HEK293 (cell line): ENCODE results near the gene ANKRD11.
A peak's percentile ranks its signal among the peaks of the same experiment; 100 is the strongest.

Experiments used
- CTCF ChIA-PET: fragments of 350-600 bp; formaldehyde crosslinking; extraction: SDS; loops from one replicate; lab custom pipeline; 2021; ENCODE audit warnings: antibody characterized with exemption; lab: Yijun Ruan, JAX
- POLR2A ChIA-PET: fragments of 300-600 bp; formaldehyde crosslinking; extraction: SDS; loops from one replicate; lab custom pipeline; 2020; ENCODE audit warnings: antibody characterized with exemption, inconsistent platforms; lab: Yijun Ruan, JAX
- H3K27ac ChIP-seq: fragments of 200-500 bp; sonication (Bioruptor generic); 2 replicates; pipeline ENCODE4 v1.5.1; 2014; ENCODE audit warnings: low read depth, low read length, control low read depth, inconsistent platforms; ENCODE audit errors: extremely low read depth
- H3K36me3 ChIP-seq, 2 experiments: fragments of 200-500 bp in 1 of 2; sonication (Bioruptor generic) in 1 of 2; 1 replicate in 1 of 2; 2 replicates in 1 of 2; pipeline ENCODE4 v1.5.1; 2014 to 2017; ENCODE audit warnings: inconsistent platforms in 2 of 2, low read length in 2 of 2; ENCODE audit not compliant: control insufficient read depth in 2 of 2, insufficient read depth in 1 of 2
- H3K4me1 ChIP-seq: fragments of 200-500 bp; sonication (Bioruptor generic); 2 replicates; pipeline ENCODE4 v1.5.1; 2014; ENCODE audit warnings: mild to moderate bottlenecking, low read length, inconsistent platforms; ENCODE audit not compliant: control insufficient read depth, insufficient read depth
- H3K4me3 ChIP-seq: 2 replicates; pipeline ENCODE4 v1.5.1; 2011; ENCODE audit warnings: low read depth, mild to moderate bottlenecking, control low read depth, low read length, moderate library complexity
- H3K9me3 ChIP-seq: fragments of 200-500 bp; sonication (Bioruptor generic); 2 replicates; pipeline ENCODE4 v1.5.1; 2014; ENCODE audit warnings: low read depth, low read length, inconsistent platforms; ENCODE audit not compliant: control insufficient read depth, insufficient read depth
- KLF1 ChIP-seq: fragments of 450-650 bp; formaldehyde crosslinking; IDR thresholded peaks from 2 replicates; pipeline ENCODE4 v1.5.1; 2016; ENCODE audit warnings: missing biosample characterization, missing genetic modification characterization
- KLF8 ChIP-seq: fragments of 450-650 bp; formaldehyde crosslinking; IDR thresholded peaks from 2 replicates; pipeline ENCODE4 v1.5.1; 2016; ENCODE audit warnings: missing biosample characterization, missing genetic modification characterization
- SP3 ChIP-seq: fragments of 450-650 bp; formaldehyde crosslinking; IDR thresholded peaks from 2 replicates; pipeline ENCODE4 v1.5.1; 2016; ENCODE audit warnings: missing biosample characterization, missing genetic modification characterization
- ZBTB20 ChIP-seq: fragments of 450-650 bp; formaldehyde crosslinking; IDR thresholded peaks from 2 replicates; pipeline ENCODE4 v1.5.1; 2016; ENCODE audit warnings: missing biosample characterization, missing genetic modification characterization
- ZFP37 ChIP-seq: fragments of 450-650 bp; formaldehyde crosslinking; IDR thresholded peaks from 2 replicates; pipeline ENCODE4 v1.5.1; 2016; ENCODE audit warnings: missing biosample characterization, missing genetic modification characterization
- ZIC2 ChIP-seq: fragments of 450-650 bp; formaldehyde crosslinking; IDR thresholded peaks from 2 replicates; pipeline ENCODE4 v1.5.1; 2016; ENCODE audit warnings: missing biosample characterization, missing genetic modification characterization
- ZNF10 ChIP-seq: fragments of 450-650 bp; formaldehyde crosslinking; IDR thresholded peaks from 2 replicates; pipeline ENCODE4 v1.5.1; 2017; ENCODE audit warnings: missing biosample characterization, missing genetic modification characterization
- ZNF146 ChIP-seq: fragments of 450-650 bp; formaldehyde crosslinking; IDR thresholded peaks from 2 replicates; pipeline ENCODE4 v1.5.1; 2016; ENCODE audit warnings: missing biosample characterization, missing genetic modification characterization
- ZNF37A ChIP-seq: fragments of 450-650 bp; IDR thresholded peaks from 2 replicates; pipeline ENCODE4 v1.5.1; 2018; ENCODE audit warnings: missing biosample characterization, missing genetic modification characterization
- ZNF449 ChIP-seq: fragments of 450-650 bp; formaldehyde crosslinking; IDR thresholded peaks from 2 replicates; pipeline ENCODE4 v1.5.1; 2017; ENCODE audit warnings: missing biosample characterization, mild to moderate bottlenecking, missing genetic modification characterization, moderate library complexity
- ZNF600 ChIP-seq: fragments of 450-650 bp; formaldehyde crosslinking; IDR thresholded peaks from 2 replicates; pipeline ENCODE4 v1.5.1; 2016; ENCODE audit warnings: missing biosample characterization, missing genetic modification characterization
- TF ChIP-seq, protein P1 (sequence below): fragments of 450-650 bp; formaldehyde crosslinking; IDR thresholded peaks from 2 replicates; pipeline ENCODE4 v1.5.1; 2016; ENCODE audit warnings: missing biosample characterization, missing genetic modification characterization
- TF ChIP-seq, protein P2 (sequence below): fragments of 450-650 bp; formaldehyde crosslinking; IDR thresholded peaks from 2 replicates; pipeline ENCODE4 v1.5.1; 2017; ENCODE audit warnings: missing biosample characterization, missing genetic modification characterization

The ANKRD11 gene

GRCh38 chr16:89370601-89371000 is 119.8 kb downstream of the ANKRD11 start (continued):
- no peak for TF ChIP-seq ZNF146 (tag by site-specific recombination)
- no peak for TF ChIP-seq ZFP37 (tag by site-specific recombination)
- TF ChIP-seq ZNF37A (tag by site-specific recombination), result no peak

DNA sequence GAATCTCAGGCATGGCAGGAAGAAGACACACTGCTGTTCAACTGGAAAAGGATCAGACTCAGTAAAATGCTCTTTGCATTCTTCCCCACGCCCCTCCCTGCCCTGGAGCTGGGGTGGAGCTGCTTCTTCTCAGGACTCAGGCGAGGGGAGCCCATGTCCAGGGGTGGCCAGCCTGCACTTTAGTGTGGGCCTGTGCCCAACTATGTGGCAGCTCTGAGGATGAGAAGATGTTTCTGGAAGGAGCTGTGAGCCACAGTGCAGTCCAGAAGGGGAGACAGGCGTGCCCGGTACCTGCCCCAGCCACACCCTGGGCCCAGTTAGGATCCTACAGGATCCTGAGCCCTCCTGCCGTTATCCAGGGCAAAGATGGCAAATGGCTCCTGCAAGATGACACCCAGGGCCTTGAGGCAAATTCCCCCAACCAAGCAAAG is 120.3 kb downstream of the ANKRD11 start:
- H3K4me3 ChIP-seq, result no peak overlapping the region
- ChIA-PET POLR2A (interaction anchor here (0.8 kb wide), 1 partner anchor 73 kb away, joined by 3 read pairs; no protein-coding TSS in a partner anchor), CTCF (no interaction called here)
- no peak overlapping the region for H3K27ac ChIP-seq
- TF ChIP-seq SP3 (no peak), ZNF449 (tag by site-specific recombination) (peak; percentile 91), ZNF10 (tag by site-specific recombination) (no peak), KLF1 (tag by site-specific recombination) (peak; percentile 61), ZBTB20 (tag by site-specific recombination) (no peak)
- TF ChIP-seq, protein P1, sequence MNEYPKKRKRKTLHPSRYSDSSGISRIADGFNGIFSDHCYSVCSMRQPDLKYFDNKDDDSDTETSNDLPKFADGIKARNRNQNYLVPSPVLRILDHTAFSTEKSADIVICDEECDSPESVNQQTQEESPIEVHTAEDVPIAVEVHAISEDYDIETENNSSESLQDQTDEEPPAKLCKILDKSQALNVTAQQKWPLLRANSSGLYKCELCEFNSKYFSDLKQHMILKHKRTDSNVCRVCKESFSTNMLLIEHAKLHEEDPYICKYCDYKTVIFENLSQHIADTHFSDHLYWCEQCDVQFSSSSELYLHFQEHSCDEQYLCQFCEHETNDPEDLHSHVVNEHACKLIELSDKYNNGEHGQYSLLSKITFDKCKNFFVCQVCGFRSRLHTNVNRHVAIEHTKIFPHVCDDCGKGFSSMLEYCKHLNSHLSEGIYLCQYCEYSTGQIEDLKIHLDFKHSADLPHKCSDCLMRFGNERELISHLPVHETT (tag by site-specific recombination), result no peak
- peaks cover 0 to 16% of the 10 kb centered on the region in 2 experiments; a peak in 1 of 3 replicates for H3K36me3 ChIP-seq
- H3K9me3 ChIP-seq, result no peaks in the 10 kb centered on the region
- peaks cover 9% of the 10 kb centered on the region; the same call in 1 of the 2 replicates for H3K4me1 ChIP-seq

- Histone ChIP-seq H3K4me1 (peaks cover 11% of the 10 kb centered on the region), H3K27ac (no peak overlapping the region), H3K9me3 (no peaks in the 10 kb centered on the region), H3K4me3 (no peak overlapping the region), H3K36me3 (peaks cover 0 to 16% of the 10 kb centered on the region in 2 experiments; a peak in 1 of 3 replicates)
- TF ChIP-seq ZIC2 (tag by site-specific recombination) (0 out of 2 replicates have a peak, but pooled peaks have one; percentile 0), ZNF600 (tag by site-specific recombination) (0 out of 2 replicates have a peak, but pooled peaks have one; percentile 34)
- TF ChIP-seq, protein P2, sequence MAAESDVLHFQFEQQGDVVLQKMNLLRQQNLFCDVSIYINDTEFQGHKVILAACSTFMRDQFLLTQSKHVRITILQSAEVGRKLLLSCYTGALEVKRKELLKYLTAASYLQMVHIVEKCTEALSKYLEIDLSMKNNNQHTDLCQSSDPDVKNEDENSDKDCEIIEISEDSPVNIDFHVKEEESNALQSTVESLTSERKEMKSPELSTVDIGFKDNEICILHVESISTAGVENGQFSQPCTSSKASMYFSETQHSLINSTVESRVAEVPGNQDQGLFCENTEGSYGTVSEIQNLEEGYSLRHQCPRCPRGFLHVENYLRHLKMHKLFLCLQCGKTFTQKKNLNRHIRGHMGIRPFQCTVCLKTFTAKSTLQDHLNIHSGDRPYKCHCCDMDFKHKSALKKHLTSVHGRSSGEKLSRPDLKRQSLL, result no peak
- CTCF ChIA-PET, result no interaction called here
- POLR2A ChIA-PET, result interaction anchor here (0.8 to 1.3 kb wide), 2 partner anchors 16 to 74 kb away, joined by 3 read pairs; no protein-coding TSS in a partner anchor
These were observed 121.0 kb downstream of the ANKRD11 start for GRCh38 chr16:89369266-89369895.

GRCh38 chr16:89368604-89369249 is 121.6 kb downstream of the ANKRD11 start:
- H3K27ac ChIP-seq, result no peak overlapping the region
- H3K9me3 ChIP-seq, result no peaks in the 10 kb centered on the region
- H3K4me3 ChIP-seq, result no peak overlapping the region
- CTCF ChIA-PET, result no interaction called here
- TF ChIP-seq KLF8 (tag by site-specific recombination) (no peak), ZIC2 (tag by site-specific recombination) (peak; percentile 11; the same call in 1 of the 2 replicates)
- POLR2A ChIA-PET, result interaction anchor here (1.3 kb wide), 1 partner anchor 15 kb away, joined by 3 read pairs; no protein-coding TSS in a partner anchor
- H3K4me1 ChIP-seq, result peaks cover 16% of the 10 kb centered on the region
- H3K36me3 ChIP-seq, result peaks cover 0 to 16% of the 10 kb centered on the region in 2 experiments; a peak in 1 of 3 replicates
